SH-SY5Y (cell line): ENCODE results near the gene TEDDM1.

ENCODE experiments used
- GATA2 ChIP-seq: IDR thresholded peaks from 2 replicates; pipeline ENCODE4 v1.6.1; 2011; ENCODE audit warnings: mild to moderate bottlenecking, low read depth, low read length
- GATA3 ChIP-seq: IDR thresholded peaks from 2 replicates; pipeline ENCODE4 v1.6.1; 2011; ENCODE audit warnings: low read depth, mild to moderate bottlenecking, low read length, moderate library complexity

DNA sequence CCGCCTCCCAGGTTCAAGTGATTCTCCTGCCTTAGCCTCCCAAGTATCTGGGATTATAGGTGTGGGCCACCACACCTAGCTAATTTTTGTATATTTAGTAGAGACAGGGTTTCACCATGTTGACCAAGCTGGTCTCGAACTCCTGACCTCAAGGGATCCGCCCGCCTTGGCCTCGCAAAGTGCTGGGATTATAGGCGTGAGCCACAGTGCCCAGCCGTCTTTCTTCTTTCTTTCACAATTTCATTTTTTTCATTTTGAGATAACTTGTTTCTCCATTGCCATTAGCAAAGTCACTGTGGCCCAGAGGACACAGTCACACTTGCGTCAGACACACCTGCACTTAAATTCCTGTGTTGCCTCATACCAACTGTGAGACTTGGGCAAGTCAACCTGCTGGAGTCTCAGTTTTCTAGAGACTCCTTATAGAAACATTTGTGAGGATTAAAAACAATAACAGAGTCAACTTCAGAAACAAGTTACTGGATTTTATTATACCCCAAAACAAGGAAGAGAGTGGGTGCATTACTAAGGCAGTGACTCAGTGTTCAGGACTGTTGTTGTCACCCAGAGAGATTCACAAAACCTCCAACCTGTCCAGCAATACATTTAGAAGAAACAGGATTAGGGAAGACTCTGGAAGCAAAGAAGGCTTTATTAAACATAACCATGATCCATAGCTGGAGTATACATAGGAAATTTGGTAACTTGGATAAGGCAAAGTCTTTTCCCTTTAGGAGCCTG is 2.6 kb downstream of the TEDDM1 start:
- TF ChIP-seq GATA2 (no peak), GATA3 (no peak)
